ENCODE data around the gene NBPF6. TPM values are rescaled to one million over a fixed set of nuclear protein-coding genes. Genes with fewer than 3 reads are reported as not detected.
"Not testable (repeated sequence)": the region's sequence is repeated elsewhere in the genome, so short reads cannot be mapped to it uniquely, and the experiment has no call there.

The NBPF6 gene, protein sequence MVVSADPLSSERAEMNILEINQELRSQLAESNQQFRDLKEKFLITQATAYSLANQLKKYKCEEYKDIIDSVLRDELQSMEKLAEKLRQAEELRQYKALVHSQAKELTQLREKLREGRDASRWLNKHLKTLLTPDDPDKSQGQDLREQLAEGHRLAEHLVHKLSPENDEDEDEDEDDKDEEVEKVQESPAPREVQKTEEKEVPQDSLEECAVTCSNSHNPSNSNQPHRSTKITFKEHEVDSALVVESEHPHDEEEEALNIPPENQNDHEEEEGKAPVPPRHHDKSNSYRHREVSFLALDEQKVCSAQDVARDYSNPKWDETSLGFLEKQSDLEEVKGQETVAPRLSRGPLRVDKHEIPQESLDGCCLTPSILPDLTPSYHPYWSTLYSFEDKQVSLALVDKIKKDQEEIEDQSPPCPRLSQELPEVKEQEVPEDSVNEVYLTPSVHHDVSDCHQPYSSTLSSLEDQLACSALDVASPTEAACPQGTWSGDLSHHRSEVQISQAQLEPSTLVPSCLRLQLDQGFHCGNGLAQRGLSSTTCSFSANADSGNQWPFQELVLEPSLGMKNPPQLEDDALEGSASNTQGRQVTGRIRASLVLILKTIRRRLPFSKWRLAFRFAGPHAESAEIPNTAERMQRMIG
- not detected for total RNA-seq

DNA sequence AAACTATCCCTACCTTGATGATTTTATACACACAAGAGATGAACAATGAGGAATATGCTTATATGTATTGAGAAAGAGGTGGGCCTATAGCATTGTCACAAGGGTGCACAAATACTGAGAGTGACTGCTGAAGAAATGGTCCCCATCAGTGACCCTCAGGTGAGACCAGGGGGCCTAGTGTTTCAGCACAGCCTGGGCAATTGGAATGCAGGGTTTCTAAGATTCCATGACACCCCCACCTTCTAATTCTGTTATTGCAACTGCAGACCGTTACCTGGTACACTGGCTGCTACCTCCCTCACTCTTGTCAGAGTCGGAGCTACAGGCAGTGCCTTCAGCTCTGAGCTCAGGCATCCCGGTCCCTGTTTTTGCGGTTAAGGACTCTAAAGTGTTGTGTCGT is at the start of gene NBPF6:
TSS of gene NBPF6 (plus strand) at position 301 of the 400 bp plus-strand sequence. CDS start 259 bp downstream, outside the sequence.
- not testable (repeated sequence) for DNase-seq

DNA sequence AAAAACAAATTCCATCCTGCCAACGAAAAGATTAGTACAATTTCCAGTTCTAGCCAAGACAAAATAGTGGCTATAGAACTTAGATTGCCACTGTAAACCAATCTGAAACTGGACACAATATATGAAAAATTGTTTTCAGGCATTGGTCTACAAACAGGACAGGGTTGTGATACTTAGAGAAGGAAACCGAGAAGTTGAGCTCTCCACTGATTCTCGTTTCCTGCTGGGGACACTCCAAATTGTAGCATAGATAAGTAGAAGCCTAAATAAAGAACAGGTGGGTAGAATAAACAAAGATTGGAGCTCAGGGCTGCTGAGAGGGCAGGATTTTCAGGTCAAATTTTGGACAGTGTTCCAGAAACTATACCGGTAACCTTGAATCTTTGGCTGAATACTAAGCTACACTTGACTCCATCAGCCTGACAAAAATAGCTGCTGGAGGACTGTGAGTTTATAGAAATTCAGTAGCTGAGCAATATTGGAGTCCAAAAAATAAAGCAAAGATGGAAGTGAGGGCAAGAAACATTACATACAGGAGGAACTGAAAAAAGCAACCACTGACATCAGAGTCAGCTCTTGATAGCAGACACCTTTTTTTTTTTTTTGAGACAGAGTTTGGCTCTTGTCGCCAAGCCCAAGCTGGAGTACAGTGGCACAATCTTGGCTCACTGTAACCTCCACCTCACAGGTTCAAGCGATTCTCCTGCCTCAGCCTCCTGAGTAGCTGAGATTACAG is 38.9 kb upstream of the NBPF6 start:
- not testable (repeated sequence) for DNase-seq

DNA sequence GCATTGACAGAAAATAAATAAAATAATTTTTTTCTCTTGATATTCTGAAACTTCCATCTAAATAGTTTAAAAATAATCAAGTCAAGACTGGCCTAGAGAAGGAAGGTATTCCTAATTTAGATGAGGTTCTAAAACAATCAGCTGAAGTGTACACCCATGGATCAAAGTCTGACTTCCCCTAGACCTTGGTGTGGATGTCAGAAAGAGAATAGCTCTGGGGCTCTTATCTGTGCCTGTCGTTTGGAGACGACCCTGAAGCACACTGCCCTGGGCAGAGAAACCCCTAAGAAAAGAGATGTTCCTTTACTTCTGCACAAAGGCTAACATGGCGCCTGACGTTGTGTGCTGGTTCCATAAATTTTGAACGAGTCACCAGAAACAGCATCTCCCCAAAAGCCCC is 30.0 kb upstream of the NBPF6 start:
- not testable (repeated sequence) for DNase-seq

DNA sequence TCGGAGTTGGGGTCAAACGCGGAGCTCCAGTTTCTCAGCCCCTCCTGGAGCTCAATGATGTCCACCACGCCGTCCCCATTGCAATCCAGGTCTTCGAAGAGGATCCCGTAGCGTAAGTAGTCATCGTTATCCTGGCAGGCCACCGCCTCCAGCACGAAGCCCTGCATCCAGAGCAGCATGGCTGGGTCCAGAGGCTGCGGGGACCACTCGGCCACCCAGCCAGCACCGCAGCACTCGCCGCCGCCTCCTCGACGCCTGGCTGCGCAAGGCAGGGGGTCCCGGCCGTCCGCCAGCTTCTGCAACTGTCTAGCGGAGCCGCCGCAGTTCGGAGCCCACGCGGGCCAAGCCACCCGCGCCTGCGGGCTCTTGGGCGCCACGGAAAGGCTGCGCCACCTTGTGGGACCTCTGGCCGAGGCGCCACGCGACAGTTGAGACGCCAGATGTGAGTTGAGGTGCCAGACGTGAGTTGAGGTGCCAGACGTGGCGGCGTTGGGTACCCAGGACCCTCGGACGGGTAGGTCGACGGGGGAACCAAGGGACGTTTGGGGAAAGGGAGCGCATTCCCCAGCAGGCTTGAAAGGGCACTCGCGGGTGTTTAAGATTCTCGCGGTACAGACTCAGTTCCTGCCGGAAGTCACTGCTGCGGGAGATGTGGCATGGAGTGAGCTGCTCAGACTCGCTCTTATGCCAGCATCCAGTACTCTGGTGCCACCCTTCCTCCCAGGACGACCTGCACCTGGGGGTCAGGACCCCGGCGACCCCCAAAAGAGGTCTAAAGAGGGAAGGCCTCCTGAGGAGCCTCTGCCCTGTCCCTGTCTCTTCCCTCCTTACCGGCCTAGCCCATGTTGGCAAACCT is 28.9 kb upstream of the NBPF6 start:
- not testable (repeated sequence) for DNase-seq

DNA sequence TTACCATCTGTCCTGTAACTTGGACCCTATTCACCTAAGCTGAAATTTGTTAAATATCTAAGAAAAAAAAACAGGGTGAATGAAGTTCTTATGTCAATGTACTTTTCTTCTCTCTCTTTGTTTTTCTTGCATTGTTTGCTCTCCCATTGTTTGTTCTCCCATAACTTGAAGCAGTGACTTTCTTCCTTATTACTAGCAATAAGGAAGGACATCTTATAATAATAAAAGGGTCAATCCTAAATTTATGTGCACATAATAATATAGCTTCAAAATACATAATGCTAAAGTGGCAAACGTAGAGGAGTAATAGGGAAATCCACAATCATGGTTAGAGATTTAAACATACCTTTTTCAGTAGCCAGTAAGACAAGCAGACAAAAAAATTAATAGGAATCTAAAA is 23.3 kb upstream of the NBPF6 start:
- DNase-seq, result not testable (repeated sequence)

DNA sequence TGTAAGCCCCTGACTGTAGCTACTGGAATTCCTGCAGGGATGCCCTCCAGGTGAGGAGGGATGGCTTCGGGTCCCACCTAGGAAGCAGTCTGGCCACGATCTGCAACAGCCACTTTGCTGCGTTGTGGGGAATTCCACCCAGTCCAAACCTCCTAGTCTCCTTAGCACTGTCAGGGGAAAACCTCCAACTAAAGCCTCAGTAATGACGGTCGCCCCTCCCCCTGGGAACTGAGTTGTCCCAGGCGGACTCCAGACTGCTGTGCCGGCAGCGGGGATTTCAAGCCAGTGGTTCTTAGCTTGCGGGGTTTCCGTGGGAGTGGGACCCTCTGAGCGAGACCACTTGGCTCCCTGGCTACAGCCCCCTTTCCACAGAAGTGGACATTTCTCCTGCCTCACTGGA is 18.1 kb upstream of the NBPF6 start:
- DNase-seq, result not testable (repeated sequence)

DNA sequence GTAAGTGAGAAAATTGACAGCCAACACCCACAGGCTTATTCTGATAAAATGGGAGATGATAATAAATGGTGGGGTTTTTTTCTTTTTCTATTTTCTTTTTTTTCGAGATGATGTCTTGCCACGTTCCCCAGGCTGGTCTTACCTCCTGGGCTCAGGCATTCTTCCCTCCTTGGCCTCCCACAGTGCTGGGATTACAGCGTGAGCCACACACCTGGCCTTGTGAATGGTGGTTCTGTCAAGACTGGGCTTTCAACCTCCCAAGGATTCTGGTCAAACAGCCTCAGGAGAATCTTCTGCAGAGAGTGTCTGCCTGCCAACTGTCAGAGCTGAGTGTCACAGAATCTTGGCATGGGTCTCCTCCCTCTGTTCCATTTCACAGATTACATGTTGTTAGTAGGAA is 16.7 kb upstream of the NBPF6 start:
- DNase-seq, result not testable (repeated sequence)

DNA sequence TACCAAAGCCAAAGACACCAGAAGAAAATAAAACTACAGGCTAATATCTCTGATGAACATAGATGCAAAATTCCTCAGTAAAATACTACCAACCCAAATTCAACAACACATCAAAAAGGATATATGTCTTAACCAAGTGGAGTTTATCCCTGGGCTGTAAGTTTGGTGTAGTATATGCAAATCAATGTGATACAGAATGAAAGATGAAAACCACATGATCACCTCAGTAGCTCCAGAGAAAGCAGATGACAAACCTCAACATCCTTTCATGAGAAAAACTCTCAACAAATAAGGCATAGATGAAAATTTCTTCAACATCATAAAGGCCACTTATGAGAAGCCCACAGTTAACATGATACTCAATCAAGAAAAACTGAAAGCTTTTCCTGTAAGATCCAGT is 11.6 kb upstream of the NBPF6 start:
- DNase-seq, result not testable (repeated sequence)

DNA sequence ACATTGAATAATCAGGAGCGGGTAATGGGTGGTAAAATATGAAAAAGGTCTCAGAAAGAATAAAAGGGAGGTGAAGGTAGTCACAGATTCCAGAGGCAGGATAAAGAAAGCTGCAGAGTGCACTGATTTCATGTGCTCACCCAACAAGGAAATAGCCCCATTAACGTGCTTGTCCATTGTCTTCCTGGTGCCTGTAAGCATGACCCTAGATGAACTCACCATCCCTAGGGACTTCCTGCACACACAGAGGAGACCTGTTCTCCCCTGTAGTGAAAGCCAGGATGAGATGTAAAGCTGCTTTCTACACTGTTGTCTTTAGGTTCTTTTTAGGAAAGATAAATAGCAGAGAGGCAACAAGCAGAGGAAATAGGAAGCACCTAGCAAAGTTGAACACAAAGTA is 4.4 kb downstream of the NBPF6 start:
- DNase-seq, result not testable (repeated sequence)

DNA sequence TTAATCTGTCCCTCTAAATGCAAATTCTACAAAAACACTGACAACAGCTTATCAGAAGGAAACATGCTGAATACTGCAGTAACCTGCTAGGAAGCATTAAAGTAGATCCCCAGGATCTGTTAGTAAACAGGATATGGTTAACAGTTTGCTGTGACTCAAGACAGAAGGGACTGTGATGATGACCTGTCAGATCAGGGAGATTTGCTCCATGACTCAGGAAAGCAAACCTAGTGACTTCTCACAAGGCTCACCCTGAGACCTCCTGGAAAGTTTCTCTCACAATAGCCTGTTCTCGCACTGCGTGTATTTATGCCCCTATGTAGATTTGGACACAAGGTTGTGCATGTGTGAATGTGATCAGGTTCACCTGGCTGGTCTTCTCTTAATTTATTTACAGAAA is 8.5 kb downstream of the NBPF6 start:
- DNase-seq, result not testable (repeated sequence)

DNA sequence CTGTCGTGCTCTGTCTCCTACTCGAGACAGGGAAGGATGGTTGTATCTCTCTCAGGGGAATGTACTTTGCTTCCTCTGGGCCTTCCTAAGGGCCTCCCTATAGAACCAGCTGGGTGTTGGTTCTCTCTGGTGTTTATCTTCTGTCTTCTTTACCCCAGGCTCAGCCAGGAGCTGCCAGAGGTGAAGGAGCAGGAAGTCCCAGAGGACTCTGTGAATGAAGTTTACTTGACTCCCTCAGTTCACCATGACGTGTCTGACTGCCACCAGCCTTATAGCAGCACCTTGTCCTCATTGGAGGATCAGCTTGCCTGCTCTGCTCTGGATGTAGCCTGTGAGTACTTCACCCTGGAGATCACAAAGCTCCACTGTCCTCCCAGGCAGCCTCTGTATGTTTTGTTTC is 11.6 kb downstream of the NBPF6 start:
- DNase-seq, result not testable (repeated sequence)

DNA sequence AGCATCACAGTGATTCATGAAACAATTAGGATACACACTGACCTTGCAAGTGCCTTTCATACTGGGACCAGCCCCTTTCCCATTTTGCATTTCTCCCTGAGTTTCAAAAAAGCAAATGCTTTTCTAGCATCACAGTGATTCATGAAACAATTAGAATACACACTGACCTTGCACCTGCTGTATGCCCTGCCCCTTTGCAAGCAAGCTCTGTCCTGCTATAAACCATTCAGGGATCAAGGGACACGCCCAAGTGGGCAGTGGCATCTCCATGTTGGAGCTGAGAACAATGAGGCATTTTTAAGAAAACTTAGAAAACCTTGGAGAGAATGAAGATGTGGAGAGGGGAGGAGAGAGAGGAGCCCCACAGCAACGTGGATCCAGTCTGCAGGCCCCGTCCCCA is 13.8 kb downstream of the NBPF6 start:
- not testable (repeated sequence) for DNase-seq

DNA sequence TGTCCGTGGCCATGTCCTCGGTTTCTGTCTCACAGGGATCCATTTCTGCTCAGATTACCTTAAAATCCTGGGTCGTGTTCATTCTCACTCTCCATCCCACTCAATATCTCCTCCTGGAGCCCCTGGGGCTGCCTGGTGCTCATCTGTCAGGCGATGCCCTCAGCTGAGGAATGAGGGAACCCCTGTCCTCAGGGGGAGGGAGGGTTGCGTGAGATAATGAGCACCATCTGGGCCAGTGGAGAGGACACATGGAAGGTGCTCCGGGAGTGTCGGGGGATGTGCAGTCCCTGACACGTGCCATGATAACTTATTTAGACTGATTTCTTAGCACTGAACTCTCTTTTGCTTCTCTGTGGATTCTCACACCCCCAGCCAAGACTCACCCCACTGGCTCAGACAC is 16.0 kb downstream of the NBPF6 start:
- DNase-seq, result not testable (repeated sequence)

DNA sequence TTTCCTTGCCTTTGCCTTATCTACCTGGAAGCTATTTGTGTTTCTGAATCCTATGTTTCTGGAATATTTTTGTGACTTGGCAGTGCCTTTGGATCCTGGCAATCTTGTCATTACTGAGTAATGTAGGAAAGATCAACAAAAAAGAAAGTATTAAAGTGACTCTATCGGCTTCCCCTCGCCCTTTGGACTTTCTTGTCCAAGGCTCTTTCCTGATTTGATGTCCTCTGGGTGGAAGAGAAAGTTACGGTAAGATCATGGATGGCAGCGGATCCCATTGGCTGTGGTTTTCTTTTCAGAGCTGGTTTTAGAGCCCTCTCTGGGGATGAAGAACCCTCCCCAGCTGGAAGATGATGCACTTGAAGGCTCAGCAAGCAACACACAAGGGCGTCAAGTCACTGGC is 17.0 kb downstream of the NBPF6 start:
- not testable (repeated sequence) for DNase-seq

DNA sequence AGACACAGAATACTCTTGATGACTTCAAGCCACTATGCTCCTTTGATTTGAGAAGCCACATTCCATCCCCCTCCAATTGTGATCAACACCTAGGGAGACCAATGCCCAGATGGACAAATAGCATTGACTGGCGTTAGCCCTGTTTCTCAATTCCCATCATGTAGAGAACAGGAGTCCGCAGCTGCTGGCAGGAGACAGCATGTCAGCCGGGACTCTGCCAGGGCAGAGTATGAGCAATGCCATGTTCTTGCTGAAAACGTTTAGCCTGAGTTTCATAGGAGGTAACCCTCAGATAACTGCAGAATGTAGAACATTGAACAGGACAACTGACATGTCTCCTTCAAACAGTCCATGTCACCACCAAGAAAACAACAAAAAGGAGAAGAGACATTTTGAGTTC is 20.6 kb downstream of the NBPF6 start:
- DNase-seq, result not testable (repeated sequence)

DNA sequence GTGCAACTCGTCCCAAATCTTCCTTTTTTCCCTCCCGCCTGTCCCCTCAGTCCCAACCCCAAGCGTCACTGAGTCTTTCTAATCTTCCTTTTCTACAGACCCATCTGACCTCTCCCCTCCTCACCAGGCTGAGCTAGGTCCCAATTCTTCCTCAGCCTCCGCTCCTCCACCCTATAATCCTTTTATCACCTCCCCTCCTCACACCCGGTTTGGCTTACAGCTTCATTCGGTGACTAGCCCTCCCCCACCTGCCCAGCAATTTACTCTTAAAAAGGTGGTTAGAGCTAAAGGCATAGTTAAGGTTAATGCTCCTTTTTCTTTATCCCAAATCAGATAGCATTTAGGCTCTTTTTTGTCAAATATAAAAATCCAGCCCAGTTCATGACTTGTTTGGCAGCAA is 24.4 kb downstream of the NBPF6 start:
- DNase-seq, result not testable (repeated sequence)

DNA sequence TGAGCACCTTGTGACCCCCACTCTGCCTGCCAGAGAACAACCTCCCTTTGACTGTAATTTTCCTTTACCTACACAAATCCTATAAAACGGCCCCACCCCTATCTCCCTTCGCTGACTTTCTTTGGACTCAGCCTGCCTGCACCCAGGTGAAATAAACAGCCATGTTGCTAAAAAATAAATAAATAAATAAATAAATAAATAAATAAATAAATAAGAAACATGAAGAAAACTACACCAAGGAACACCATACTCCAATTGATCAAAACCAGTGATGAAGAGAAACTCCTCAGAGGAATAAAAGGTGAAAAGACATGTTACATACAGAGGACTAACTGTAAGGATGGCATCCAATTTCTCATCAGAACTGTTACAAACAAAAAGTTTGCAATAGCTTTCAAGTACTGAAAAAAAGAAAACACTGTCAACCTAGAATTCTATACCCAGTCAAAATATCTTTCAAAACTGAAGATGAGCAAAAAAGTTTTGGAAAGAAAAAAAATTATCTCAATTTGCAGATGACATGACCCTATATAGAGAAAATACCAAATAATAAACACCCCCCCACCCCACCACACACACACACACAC is 28.4 kb downstream of the NBPF6 start:
- no peak for DNase-seq

DNA sequence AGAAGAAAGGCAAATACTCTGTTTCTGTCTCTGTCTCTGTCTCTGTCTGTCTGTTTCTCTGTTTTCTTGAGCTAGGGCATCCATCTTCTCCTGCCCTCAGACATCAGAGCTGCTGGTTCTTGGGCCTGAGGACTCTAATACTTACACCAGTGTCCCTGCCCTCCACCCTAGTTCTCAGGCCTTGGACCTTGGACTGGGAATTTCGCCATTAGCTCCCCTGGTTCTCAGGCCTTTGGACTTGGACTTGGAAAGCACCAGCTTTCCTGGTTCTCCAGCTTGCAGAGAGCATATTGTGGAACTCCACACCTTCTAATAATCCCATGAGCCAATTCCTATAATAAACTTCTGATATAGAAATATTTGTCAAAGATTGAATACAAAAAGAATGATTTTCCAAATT is 32.6 kb downstream of the NBPF6 start:
- no peak for DNase-seq

DNA sequence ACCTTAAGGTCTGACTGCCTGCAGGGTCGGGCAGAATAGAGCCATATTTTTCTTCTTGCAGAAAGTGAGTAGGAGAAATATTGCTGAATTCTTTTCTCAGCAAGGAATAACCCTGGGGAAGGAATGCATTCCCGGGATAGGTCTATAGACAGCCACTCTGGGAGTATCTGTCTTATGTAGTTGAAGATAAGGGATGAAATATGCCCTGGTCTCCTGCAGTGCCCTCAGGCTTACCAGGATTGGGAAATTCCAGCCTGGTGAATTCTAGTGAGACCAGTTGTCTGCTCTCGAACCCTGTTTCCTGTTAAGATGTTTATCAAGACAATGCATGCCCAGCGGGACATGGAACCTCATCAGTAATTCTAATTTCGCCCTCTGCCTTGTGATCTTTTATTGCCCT is 35.8 kb downstream of the NBPF6 start:
- not testable (repeated sequence) for DNase-seq

DNA sequence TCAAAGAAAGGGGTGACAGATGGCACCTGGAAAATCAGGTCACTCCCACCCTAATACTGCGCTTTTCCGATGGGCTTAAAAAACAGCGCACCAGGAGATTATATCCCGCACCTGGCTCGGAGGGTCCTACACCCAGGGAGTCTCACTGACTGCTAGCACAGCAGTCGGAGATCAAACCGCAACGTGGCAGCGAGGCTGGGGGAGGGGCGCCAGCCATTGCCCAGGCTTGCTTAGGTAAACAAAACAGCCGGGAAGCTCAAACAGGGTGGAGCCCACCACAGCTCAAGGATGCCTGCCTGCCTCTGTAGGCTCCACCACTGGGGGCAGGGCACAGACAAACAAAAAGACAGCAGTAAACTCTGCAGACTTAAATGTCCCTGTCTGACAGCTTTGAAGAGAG is 36.6 kb downstream of the NBPF6 start:
- DNase-seq, result not testable (repeated sequence)

DNA sequence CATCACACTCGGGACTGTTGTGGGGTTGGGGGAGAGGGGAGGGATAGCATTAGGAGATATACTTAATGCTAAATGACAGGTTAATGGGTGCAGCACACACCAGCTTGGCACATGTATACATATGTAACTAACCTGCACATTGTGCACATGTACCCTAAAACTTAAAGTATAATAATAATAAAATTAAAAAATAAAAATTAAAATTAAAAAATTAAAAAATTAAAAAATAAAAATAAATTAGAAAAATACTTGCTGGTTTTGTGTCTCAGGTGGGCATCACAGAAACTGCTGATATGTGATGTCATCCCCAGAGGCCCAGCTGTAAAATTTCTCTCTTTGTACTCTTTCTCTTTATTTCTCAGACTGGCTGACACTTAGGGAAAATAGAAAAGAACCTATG is 44.9 kb downstream of the NBPF6 start:
- DNase-seq, result not testable (repeated sequence)

DNA sequence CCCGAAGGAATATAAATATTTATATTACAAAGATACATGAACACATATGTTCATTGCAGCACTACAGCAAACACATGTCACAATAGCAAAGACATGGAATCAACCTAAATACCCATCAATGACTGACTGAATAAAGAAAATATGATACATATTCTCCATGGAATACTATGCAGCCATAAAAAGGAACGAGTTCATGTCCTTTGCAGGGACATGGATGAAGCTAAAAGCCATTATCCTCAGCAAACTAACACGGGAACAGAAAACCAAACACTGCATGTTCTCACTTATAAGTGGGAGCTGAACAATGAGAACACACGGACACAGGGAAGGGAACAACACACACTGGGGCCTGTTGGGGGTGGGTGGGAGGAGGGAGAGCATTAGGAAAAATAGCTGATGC is 46.7 kb downstream of the NBPF6 start:
- not testable (repeated sequence) for DNase-seq
